ENCODE data around the gene CSF2RB.

DNA sequence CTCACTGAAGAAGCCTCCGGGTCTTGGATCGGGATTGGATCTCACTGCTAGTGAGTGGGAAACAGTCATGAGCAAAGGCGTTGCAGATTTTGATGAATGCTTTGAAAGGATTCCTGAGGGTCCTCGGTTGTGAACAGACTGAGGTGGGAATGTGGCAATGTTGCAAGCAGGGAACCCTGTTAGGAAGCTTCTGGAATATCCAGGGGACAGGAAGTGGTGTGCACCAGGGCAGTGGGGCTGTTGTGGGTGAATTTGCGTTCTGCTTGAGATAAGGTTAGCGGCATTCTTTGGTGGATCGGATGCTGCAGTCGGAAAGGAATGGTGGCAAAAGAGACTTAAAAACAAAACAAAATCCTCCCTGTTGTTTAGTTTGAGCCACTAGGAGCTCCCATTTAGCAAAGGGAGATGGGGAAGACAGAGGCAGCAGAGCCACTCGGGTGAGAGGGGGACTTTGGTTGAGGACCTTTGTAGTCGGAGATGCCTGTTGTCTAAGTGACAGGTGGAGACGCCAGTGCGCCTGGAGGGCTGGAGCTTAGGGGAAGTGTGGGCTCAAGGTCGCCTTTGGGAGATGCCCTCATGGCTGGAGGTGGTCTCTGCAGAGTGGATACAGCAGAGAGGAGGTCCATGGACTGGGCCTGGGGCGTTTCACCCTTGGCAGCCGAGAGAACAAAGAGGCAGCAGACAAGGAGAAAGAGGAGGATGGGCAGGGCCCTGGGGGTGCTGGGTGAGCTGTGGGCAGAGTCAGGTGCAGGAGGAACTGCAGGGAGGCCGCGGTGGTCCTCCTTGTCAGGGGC, 37.6 kb downstream of the CSF2RB start:
- TF ChIP-seq, protein P1, sequence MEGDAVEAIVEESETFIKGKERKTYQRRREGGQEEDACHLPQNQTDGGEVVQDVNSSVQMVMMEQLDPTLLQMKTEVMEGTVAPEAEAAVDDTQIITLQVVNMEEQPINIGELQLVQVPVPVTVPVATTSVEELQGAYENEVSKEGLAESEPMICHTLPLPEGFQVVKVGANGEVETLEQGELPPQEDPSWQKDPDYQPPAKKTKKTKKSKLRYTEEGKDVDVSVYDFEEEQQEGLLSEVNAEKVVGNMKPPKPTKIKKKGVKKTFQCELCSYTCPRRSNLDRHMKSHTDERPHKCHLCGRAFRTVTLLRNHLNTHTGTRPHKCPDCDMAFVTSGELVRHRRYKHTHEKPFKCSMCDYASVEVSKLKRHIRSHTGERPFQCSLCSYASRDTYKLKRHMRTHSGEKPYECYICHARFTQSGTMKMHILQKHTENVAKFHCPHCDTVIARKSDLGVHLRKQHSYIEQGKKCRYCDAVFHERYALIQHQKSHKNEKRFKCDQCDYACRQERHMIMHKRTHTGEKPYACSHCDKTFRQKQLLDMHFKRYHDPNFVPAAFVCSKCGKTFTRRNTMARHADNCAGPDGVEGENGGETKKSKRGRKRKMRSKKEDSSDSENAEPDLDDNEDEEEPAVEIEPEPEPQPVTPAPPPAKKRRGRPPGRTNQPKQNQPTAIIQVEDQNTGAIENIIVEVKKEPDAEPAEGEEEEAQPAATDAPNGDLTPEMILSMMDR (IDR thresholded peaks at IDR 0.05), result no peak
- TF ChIP-seq, protein P2, sequence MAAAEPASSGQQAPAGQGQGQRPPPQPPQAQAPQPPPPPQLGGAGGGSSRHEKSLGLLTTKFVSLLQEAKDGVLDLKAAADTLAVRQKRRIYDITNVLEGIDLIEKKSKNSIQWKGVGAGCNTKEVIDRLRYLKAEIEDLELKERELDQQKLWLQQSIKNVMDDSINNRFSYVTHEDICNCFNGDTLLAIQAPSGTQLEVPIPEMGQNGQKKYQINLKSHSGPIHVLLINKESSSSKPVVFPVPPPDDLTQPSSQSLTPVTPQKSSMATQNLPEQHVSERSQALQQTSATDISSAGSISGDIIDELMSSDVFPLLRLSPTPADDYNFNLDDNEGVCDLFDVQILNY (CRISPR knock-in tag; IDR thresholded peaks at IDR 0.05), result no peak
- TF ChIP-seq, protein P3, sequence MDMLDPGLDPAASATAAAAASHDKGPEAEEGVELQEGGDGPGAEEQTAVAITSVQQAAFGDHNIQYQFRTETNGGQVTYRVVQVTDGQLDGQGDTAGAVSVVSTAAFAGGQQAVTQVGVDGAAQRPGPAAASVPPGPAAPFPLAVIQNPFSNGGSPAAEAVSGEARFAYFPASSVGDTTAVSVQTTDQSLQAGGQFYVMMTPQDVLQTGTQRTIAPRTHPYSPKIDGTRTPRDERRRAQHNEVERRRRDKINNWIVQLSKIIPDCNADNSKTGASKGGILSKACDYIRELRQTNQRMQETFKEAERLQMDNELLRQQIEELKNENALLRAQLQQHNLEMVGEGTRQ (CRISPR knock-in tag; IDR thresholded peaks at IDR 0.05), result no peak
- TF ChIP-seq ZNF396 (CRISPR knock-in tag; IDR thresholded peaks at IDR 0.05; ENCODE audit: borderline replicate concordance) (no peak), ZNF121 (CRISPR knock-in tag; IDR thresholded peaks at IDR 0.05) (no peak)
- TF ChIP-seq, protein P4, sequence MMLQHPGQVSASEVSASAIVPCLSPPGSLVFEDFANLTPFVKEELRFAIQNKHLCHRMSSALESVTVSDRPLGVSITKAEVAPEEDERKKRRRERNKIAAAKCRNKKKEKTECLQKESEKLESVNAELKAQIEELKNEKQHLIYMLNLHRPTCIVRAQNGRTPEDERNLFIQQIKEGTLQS (CRISPR knock-in tag; conservative IDR thresholded peaks at IDR 0.05), result no peak
- TF ChIP-seq, protein P5, sequence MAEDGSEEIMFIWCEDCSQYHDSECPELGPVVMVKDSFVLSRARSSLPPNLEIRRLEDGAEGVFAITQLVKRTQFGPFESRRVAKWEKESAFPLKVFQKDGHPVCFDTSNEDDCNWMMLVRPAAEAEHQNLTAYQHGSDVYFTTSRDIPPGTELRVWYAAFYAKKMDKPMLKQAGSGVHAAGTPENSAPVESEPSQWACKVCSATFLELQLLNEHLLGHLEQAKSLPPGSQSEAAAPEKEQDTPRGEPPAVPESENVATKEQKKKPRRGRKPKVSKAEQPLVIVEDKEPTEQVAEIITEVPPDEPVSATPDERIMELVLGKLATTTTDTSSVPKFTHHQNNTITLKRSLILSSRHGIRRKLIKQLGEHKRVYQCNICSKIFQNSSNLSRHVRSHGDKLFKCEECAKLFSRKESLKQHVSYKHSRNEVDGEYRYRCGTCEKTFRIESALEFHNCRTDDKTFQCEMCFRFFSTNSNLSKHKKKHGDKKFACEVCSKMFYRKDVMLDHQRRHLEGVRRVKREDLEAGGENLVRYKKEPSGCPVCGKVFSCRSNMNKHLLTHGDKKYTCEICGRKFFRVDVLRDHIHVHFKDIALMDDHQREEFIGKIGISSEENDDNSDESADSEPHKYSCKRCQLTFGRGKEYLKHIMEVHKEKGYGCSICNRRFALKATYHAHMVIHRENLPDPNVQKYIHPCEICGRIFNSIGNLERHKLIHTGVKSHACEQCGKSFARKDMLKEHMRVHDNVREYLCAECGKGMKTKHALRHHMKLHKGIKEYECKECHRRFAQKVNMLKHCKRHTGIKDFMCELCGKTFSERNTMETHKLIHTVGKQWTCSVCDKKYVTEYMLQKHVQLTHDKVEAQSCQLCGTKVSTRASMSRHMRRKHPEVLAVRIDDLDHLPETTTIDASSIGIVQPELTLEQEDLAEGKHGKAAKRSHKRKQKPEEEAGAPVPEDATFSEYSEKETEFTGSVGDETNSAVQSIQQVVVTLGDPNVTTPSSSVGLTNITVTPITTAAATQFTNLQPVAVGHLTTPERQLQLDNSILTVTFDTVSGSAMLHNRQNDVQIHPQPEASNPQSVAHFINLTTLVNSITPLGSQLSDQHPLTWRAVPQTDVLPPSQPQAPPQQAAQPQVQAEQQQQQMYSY (CRISPR knock-in tag; IDR thresholded peaks at IDR 0.05), result no peak
